ENCODE results near the gene EPC2. TPM values are rescaled to one million over a fixed set of nuclear protein-coding genes. Genes with fewer than 3 reads are reported as not detected.
A peak's percentile ranks its signal among the peaks of the same experiment; 100 is the strongest.
"Not testable (repeated sequence)": the region's sequence is repeated elsewhere in the genome, so short reads cannot be mapped to it uniquely, and the experiment has no call there.

The EPC2 gene
- total RNA-seq, 1 donor from 2014 or later: 16.0 TPM

DNA sequence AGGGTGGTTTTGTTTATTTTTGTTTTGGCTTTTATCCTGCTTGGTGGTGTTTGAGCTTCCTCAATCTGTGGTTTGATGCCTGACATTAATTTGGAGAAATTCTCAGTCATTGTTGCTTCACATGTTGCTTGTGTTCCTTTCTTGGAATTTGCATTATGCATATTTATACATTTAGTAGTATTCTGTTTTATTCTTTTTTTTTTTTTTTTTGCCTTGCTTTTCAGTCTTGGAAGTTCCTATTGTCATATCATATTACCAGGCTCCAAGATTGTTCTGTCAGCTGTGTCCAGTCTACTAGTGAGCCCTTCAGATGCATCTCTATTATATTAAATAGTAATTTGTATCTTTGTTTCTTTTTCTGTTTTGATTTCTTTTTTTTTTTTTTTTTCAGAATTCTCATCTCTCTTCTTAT is 77.0 kb downstream of the EPC2 start:
- DNase-seq (ENCODE audit: low read depth): peak; percentile 36

DNA sequence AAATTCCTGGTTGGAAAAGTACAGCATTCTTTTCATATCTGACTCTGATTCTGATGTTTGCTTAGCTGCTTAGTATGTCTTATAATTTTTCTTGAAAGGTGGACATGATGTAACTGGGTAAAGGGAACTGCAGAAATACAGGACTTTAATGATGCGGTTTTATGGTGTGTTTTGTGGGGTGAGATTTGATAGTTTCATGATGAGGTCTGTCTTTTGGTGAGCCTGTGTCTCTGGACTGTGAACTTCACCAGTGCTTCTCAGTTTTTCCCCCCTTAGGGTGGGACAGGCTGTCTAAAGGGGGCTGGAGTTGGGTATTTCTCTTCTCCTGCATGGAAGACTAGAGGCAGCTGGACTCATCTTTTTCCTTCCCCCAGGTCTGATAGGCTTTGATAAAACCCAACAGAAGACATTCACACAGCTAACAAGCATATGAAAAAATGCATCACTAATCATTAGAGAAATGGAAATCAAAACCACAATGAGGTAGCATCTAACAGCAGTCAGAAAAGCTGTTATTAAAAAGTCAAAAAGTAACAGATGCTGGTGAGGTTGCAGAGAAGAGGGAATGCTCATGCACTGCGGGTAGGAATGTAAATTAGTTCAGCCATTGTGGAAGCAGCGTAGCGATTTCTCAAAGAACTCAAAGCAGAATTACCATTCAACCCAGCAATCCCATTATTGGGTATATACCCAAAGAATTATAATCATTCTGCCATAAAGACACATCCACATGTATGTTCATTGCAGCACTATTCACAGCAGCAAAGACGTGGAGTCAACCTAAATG is 77.6 kb downstream of the EPC2 start:
- DNase-seq (ENCODE audit: low read depth): no peak

DNA sequence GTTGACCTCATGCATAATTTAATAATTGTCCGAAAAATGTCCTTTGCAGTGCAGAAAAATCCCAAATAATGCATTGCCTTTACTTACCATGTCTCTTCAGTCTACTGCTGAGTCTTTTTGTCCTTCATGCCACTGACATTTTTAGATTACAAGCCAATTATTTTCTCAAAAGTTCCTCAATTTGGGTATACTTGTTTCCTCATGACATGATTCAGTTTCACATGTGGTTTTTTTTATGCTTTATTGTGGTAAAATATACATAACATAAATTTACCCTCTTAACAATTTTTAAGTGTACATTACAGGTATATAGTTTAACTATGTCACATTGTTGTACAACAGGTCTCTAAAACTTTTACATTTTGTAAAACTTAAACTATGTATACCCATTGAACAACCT is 81.0 kb downstream of the EPC2 start:
- no peak for DNase-seq (ENCODE audit: low read depth)

DNA sequence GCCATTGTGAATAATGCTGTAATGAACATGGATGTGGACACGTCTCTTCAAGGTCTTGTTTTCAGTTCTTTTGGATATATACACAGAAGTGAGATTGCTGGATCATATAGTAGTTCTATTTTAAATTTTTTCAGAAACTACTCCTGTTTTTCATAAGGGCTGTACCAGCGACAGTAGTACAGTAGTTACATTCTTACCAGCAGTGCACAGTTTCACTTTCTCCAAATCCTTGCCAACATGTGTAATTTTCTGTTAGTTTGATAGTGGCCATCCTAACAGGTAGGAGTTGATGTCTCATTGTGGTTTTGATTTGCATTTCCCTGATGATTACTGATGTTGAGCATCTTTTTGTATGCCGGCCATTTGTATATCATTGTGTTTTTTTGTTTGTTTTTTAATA is 81.7 kb downstream of the EPC2 start:
- no peak for DNase-seq (ENCODE audit: low read depth)

DNA sequence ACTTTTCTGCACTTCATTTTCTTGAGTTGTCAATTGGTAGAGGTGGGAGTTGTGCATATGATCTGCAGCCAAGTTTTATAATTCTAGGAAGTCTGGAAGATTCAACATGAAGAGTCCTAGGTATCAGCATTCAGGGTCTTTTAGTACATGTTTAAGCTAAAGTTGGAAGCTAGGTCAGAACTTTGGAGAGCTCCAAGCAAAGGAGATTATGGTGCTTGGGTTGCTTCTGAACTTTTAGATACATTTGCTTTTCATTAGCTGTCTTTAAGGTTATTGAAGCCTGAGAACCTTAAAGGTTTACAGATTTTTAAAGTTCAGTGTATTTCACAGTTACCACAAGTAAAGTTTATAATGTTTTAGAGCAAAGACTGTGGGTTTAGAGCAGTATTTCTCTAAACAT is 85.5 kb downstream of the EPC2 start:
- DNase-seq (ENCODE audit: low read depth): peak; percentile 22

DNA sequence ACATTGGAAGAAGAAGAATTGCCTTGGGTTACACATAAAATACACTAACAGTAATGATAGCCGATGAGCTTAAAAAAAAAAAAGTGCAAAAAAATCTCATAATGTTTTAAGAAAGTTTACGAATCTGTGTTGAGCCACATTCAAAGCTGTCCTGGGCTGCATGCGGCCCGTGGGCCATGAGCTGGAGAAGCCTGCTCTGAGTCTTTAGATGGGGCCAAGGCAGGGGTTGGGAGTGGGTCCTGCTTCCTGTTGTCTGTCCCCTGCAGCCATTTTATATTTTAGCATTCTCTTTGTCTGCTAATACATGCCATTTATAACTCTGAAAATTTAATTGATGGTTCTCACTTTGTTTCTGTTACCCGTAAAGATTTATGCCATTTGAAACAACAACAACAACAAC is 93.2 kb downstream of the EPC2 start:
- no peak for DNase-seq (ENCODE audit: low read depth)

GRCh38 chr2:148739454-148740105 is 95.0 kb downstream of the EPC2 start:
- no peak for DNase-seq (ENCODE audit: low read depth)

DNA sequence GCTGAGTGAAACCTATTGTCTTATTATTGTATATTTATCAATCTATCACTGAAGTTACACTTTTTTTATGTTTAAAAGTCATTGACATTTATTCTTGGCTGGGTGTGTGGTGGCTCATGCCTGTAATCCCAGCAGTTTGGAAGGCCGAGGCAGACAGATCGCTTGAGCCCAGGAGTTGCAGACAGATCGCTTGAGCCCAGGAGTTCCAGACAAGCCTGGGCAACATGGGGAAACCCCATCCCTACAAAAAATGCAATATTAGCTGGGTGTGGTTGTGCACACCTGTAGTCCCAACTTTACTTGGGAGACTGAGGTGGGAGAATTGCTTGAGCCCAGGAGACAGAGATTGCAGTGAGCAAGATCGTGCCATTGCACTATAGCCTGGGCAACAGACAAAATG is 97.8 kb downstream of the EPC2 start:
- no peak for DNase-seq (ENCODE audit: low read depth)

- no peak for DNase-seq (ENCODE audit: low read depth)
These were observed 100.8 kb downstream of the EPC2 start for GRCh38 chr2:148745151-148745851.

- DNase-seq (ENCODE audit: low read depth): no peak
These were observed 102.4 kb downstream of the EPC2 start for GRCh38 chr2:148746973-148747372.

DNA sequence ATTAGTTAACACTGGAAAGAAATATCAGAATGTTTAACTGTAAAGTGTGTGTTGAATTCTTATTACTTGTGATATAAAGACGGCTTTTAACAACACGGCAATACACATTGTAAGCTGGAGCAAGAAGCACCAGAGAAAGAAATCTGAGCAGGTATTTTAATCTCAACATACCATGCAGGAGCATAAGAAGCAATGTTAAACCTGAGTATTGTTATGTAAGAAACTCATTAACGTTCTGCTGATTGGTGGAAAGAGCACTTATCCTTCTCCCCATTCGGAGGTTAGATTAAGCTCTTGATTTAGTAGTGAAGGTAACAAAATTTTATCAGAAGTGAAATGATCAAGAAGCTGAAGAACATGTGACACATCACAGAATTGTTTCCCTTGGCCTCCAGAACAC is 107.4 kb downstream of the EPC2 start:
- DNase-seq (ENCODE audit: low read depth): no peak

DNA sequence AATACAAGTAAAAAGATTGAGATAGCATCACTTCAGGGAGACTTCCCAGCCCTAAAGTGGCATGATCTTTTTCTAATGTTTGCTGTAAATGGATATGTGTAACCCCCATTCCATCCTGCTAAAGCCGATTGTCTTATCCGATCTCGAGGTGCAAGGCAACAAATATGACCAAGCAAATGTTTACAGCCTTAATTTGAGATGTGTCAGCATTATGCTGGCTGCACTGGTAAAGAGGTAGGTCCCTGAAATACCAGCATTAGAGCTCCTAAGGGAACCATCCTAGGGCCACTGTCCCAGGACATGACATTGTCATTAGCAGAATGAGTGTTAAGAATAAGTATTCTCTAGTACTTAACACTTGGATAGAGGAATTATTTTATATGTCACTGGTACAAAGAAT is 108.4 kb downstream of the EPC2 start:
- DNase-seq (ENCODE audit: low read depth): no peak

DNA sequence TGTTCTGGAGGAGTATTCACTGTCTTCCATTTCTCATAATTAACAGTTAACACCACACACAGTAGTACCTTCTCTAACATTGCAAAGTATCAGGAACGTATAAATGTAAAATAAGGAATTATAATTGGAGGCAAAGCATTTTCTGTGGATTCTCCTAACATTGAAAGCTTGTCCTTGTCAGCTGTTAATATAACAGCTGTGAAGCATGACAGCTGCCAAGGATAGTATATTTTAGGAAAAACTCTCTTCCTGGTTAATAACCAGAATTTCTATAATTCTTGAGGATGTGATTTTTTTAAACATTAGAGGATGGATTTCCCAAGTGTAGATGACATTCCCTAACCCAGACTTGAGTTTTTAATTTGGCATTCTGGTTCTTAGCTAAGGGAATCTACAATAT is 110.3 kb downstream of the EPC2 start:
- DNase-seq (ENCODE audit: low read depth): peak; percentile 51

DNA sequence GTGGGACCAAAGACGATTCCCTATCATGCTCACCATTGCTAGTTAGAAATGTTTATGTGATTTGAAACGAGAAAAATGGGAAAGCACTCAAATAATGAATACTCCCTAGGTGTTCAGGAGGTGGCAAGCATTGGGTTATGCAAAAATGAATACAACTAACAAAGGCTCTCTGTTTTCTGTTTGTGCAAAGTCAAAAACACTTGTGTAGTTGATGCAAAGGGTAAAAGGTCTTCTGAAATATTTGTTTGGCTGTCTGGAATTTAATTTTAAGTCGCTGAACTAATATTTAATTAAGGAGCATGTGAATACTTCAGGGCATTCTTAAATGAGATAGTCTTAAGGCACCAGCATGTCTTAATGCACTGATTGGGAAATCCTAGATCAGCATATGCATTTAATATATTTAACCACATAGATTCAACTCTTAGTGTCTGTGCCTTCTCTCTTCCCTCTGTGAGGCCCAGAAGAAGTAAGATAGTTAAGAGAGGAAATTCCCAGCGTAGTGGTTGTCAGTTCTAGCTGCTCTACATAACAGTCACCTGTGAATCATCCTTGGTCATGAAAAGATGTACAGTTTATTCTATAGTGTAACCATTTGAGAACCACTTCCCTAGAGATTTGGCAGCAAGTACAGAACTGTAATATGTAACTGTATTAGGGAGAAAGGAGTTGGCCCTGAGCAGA is 111.9 kb downstream of the EPC2 start:
- DNase-seq (ENCODE audit: low read depth): no peak

DNA sequence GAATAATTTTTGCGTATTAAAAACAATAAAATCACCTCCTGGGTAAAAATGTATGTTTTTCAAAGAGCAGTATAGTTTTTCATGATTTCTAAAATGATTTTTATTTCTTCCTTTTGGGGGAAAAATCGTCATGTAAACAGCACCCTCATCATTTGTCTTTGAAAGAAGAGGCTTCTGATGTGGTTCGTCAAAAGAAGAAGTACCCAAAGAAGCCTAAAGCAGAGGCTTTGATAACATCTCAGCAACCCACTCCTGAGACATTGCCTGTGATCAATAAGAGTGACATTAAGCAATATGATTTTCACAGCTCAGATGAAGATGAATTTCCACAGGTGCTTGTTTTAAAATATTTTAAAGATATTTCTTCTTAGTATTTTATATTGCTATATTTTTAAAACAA is 120.3 kb downstream of the EPC2 start:
- no peak for DNase-seq (ENCODE audit: low read depth)

DNA sequence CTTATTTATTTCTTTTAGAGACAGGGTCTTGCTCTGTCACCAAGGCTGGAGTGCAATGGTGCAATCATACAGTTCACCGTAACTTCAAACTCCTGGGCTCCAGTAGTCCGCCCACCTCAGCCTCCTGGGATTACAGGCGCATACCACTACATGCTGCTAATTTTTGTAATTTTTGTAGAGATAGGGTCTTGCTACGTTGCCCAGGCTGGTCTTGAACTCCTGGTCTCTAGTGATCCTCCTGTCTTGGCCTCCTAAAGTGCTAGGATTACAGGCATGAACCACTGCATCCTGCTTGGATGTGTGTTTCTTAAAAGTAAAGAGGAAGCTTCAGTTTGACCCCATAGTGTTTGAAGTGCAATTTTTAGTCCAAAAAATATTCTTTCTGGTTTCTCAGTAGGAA is 125.5 kb downstream of the EPC2 start:
- no peak for DNase-seq (ENCODE audit: low read depth)

GRCh38 chr2:148781544-148781943 is 137.0 kb downstream of the EPC2 start:
- DNase-seq (ENCODE audit: low read depth): no peak

- DNase-seq (ENCODE audit: low read depth): no peak
These were observed 144.5 kb downstream of the EPC2 start for GRCh38 chr2:148789059-148789458.

GRCh38 chr2:148790172-148790571 is 145.6 kb downstream of the EPC2 start:
- not testable (repeated sequence) for DNase-seq (ENCODE audit: low read depth)

DNA sequence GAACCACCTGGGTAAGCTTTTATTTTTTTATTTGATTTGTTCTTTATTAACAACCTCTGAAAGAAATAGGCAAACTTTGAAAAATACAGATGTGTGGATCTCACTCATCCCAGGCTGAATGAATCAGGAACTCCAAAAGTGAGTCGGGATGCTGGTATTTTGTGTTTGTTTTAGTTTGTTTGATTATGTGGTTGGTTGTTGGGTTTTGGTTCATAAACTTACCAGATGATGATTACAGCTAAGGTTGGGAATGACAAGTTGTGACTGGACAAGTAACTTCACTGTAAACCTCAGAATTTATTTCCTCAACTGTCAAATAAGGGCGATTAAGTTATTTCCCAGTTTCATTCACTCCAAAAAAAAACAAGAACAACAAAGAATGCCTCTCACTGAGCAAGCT is 150.0 kb downstream of the EPC2 start:
- no peak for DNase-seq (ENCODE audit: low read depth)

DNA sequence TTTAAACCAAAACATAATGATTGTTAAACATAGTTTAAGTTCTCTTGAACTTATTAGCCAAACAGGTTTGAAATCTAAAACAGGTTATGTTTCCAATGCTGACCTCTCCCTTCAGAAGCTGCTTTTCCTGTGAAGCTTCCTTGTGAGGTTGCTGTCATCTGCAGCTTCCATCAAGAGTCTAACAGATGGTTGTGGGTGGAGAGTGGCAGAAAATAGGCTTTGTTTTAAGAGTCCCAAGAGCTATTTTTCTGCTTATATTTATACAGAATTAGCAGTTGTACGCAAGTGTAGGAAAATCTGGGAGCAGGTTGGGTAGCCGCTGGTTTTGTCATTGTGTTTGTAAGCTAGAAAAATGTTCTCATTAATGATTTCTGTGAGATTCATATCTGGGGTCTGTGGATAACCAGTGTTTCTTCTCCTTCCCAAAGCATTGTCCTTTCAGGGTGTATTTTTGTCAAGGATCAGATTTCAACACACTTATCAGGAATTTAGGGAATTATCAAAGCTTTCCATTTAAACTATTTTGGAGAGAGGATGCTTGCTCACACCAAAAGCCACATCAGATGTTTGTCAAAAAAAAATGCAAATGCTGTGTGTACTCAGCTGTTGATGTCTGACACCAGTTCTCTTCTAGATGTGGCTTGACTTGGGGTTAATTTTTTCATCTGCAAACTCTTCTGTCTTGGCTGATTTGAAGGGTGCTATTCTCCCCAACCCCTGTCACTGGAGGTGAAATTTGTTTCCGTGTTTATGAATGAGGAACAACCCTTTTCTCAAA is 152.4 kb downstream of the EPC2 start:
- peak; percentile 75 for DNase-seq (ENCODE audit: low read depth)

Data from myocyte (in vitro differentiated cells).